Naive thymus-derived CD8-positive, alpha-beta T cell (primary cell): Measurements from ENCODE around the gene AFAP1. TPM values are rescaled to one million over a fixed set of nuclear protein-coding genes. Genes with fewer than 3 reads are reported as not detected.

ENCODE experiments used
- ATAC-seq, 2 donors: fragments of 150-1000 bp; cut with Tn5 transposase in 1 of 2; sonication (Bioruptor Pico), chemical (Tn5 transposase) in 1 of 2; 1 replicate in 1 of 2; 2 replicates in 1 of 2; pipeline ENCODE4 v1.10.0; 2021; ENCODE audit warnings: mild to moderate bottlenecking in 2 of 2, moderate library complexity in 2 of 2
- POLR2A ChIA-PET: fragments of 350-600 bp; sonication (Branson Sonifier 250); formaldehyde crosslinking; loops from one replicate; lab custom pipeline; 2021; ENCODE audit warnings: antibody characterized with exemption; lab: Charles Lee
- DNase-seq, 10 donors: peaks; one replicate each; pipeline versions ENCODE4 v3.0.0 to v3.0.0-alpha.2; 2020 to 2022
- H3K27ac Mint-ChIP-seq, 10 donors: one replicate each; pipeline ENCODE4 v1.8.0; 2020 to 2022; ENCODE audit warnings: mild to moderate bottlenecking in 10 of 10, mixed read lengths in 10 of 10, moderate library complexity in 4 of 10, inconsistent platforms in 1 of 10
- H3K27me3 Mint-ChIP-seq, 5 donors: one replicate each; pipeline ENCODE4 v1.8.0; 2021 to 2022; ENCODE audit warnings: mixed read lengths in 5 of 5
- H3K36me3 Mint-ChIP-seq, 3 donors: one replicate each; pipeline ENCODE4 v1.8.0; 2020 to 2022; ENCODE audit warnings: mixed read lengths in 3 of 3, mild to moderate bottlenecking in 2 of 3, inconsistent platforms in 1 of 3
- H3K4me1 Mint-ChIP-seq, 4 donors: one replicate each; pipeline ENCODE4 v1.8.0; 2021 to 2022; ENCODE audit warnings: mixed read lengths in 4 of 4
- H3K4me3 Mint-ChIP-seq, 10 donors: one replicate each; pipeline ENCODE4 v1.8.0; 2020 to 2022; ENCODE audit warnings: mild to moderate bottlenecking in 10 of 10, mixed read lengths in 10 of 10, moderate library complexity in 6 of 10, inconsistent platforms in 1 of 10
- H3K9me3 Mint-ChIP-seq, 9 donors: one replicate each; pipeline ENCODE4 v1.8.0; 2020 to 2022; ENCODE audit warnings: mixed read lengths in 9 of 9, mild to moderate bottlenecking in 3 of 9, inconsistent platforms in 1 of 9, moderate library complexity in 1 of 9
- polyA plus RNA-seq, 3 donors: library from polyadenylated mRNA; unstranded; fragments of 300-500 nt; fragmentation: Illumina TruSeq; gene quantifications; one replicate each; pipeline ENCODE4 v1.2.3, GENCODE V29; 2021
- total RNA-seq, 8 experiments: library from RNA in 2 of 8; stranded (reverse) in 2 of 8; gene quantifications; one replicate each; pipeline ENCODE4 v1.2.3 and lab custom pipeline; 2021 to 2026

The AFAP1 gene
- total and polyA plus RNA-seq, 5 experiments from 2014 or later, result 0.90 to 7.6 (median 3.3) TPM

DNA sequence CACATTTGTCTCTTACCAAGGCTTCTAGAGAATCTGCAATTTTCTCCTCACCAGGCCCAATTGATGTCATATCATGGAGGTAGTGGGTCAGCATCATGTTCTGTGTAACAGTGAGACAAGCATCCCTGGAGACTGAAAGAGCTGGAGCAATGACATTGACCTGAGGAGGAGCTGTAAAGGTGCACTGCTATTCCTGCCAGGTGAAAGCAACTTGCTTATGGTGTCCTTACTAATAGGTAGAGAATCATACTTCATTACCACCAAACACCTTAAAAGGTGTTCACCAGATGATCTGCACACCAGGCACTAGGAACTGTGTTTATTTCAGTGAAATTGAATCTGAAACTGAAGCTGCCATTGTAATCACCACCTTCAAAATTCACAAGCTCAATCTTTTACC is 188.7 kb downstream of the AFAP1 start:
- H3K27me3 Mint-ChIP-seq, result no peaks in the 10 kb centered on the region
- H3K36me3 Mint-ChIP-seq, result peaks cover 0 to 4% (median 0%) of the 10 kb centered on the region in 3 donors
- peaks cover 13 to 32% (median 19%) of the 10 kb centered on the region in 4 donors for H3K4me1 Mint-ChIP-seq
- ATAC-seq (no peak), DNase-seq (no peak)
- POLR2A ChIA-PET, result no interaction called here
- peak overlapping the region in 1 of 10 donors; percentile 27 for H3K27ac Mint-ChIP-seq
- H3K4me3 Mint-ChIP-seq, result no peak overlapping the region
- peaks cover 0 to 4% (median 0%) of the 10 kb centered on the region in 9 donors for H3K9me3 Mint-ChIP-seq

GRCh38 chr4:7750523-7750922 is 189.1 kb downstream of the AFAP1 start:
- Mint-ChIP-seq H3K9me3 (peaks cover 0 to 4% (median 0%) of the 10 kb centered on the region in 9 donors), H3K27ac (peak overlapping the region in 2 of 10 donors; percentile 77 to 91), H3K27me3 (no peaks in the 10 kb centered on the region), H3K36me3 (peaks cover 0 to 4% (median 0%) of the 10 kb centered on the region in 3 donors), H3K4me3 (no peak overlapping the region), H3K4me1 (peaks cover 13 to 32% (median 20%) of the 10 kb centered on the region in 4 donors)
- no peak for ATAC-seq
- DNase-seq, result no peak
- POLR2A ChIA-PET, result no interaction called here

DNA sequence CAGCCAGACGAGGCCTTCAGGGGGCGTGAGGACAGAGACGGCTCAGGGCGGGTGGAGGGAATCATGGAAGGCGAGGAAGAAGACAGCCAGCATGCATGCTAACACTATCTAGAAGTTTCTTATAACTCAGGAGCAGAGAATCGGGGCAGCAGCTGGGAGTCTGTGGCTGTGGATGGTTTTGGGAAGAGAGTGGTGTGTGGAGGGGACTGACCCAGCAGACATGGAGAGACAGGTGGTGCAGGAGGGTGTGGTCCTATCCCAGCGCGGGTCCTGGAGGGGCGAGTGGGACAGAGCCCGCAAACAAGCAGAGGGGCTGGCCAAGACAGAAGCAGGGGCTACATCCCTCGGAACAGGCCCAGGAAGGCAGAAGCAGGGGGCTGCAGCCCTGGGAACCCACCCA is 192.1 kb downstream of the AFAP1 start:
- H3K4me3 Mint-ChIP-seq, result no peak overlapping the region
- H3K9me3 Mint-ChIP-seq, result peaks cover 0 to 4% (median 0%) of the 10 kb centered on the region in 9 donors
- peaks cover 0 to 4% (median 0%) of the 10 kb centered on the region in 3 donors for H3K36me3 Mint-ChIP-seq
- peaks cover 17 to 26% (median 21%) of the 10 kb centered on the region in 4 donors for H3K4me1 Mint-ChIP-seq
- peak overlapping the region in 4 of 10 donors; percentile 28 to 97 (median 43) for H3K27ac Mint-ChIP-seq
- POLR2A ChIA-PET, result no interaction called here
- no peak for DNase-seq
- H3K27me3 Mint-ChIP-seq, result no peaks in the 10 kb centered on the region
- no peak for ATAC-seq

DNA sequence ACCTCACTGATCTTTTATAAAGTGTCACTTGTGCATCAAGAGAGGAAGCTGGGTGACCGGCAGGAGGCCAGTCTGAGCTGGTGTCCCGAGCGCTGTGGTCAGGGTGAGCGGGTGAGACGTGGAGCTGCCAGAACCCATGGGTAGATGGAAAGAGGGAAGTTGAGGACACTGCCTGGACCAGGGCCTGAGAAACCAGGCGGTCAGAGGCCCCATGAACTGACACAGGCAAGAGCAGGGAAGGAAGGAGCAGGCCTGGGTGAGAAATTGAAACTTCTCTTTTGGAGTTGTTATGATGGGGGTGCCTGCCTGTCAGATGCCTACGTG is 192.6 kb downstream of the AFAP1 start:
- Mint-ChIP-seq H3K27ac (peak overlapping the region in 3 of 10 donors; percentile 28 to 97 (median 77)), H3K9me3 (peaks cover 0 to 4% (median 0%) of the 10 kb centered on the region in 9 donors), H3K4me3 (peak overlapping the region in 1 of 10 donors; percentile 16), H3K27me3 (no peaks in the 10 kb centered on the region), H3K4me1 (peaks cover 17 to 26% (median 21%) of the 10 kb centered on the region in 4 donors), H3K36me3 (peaks cover 0 to 4% (median 0%) of the 10 kb centered on the region in 3 donors)
- POLR2A ChIA-PET, result no interaction called here
- ATAC-seq (no peak), DNase-seq (no peak)

DNA sequence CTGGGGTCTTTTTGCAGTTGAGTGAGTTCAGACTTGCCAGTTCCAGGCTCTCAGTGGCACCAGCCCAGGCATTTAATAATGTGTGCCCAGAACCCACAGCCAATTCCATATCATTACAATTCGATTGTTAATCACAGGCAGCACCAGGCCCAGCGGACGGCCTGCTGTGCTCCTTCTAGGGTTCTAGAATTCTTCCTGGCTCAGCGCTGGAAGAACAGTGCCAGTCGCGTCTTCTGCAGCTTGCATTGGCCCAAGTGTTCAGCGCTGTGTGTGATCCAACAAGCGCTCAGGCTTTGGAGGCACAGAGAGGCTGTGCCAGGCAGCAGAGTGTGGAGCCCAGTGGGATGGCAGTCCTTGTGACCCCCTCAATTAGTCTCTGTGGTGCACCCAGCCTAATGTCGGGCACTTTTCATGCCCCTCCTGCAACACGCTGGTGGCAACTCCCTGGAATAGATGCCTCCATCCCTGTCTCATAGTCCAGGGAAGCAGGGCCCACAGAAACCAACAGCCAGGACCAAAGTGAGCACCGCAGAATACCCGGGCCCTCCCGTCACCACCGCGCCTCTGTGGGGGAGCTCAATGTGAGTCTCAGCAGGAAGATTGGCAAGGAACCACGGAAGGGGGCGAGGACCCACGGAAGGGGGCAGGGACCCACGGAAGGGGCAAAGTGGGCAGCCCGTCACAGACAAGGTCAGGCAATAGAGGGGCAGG is 193.2 kb downstream of the AFAP1 start:
- POLR2A ChIA-PET, result no interaction called here
- ATAC-seq (no peak), DNase-seq (no peak)
- Mint-ChIP-seq H3K9me3 (peaks cover 0 to 4% (median 0%) of the 10 kb centered on the region in 9 donors), H3K27ac (peak overlapping the region in 3 of 10 donors; percentile 43 to 97 (median 49)), H3K36me3 (peaks cover 0 to 4% (median 0%) of the 10 kb centered on the region in 3 donors), H3K4me3 (no peak overlapping the region), H3K4me1 (peaks cover 17 to 26% (median 20%) of the 10 kb centered on the region in 4 donors), H3K27me3 (no peaks in the 10 kb centered on the region)

- peak overlapping the region in 3 of 10 donors; percentile 11 to 51 (median 22) for H3K27ac Mint-ChIP-seq
- POLR2A ChIA-PET, result interaction anchor here (0.6 kb wide), 1 partner anchor 76 kb away, joined by 4 read pairs; no protein-coding TSS in a partner anchor
- peaks cover 17 to 22% (median 19%) of the 10 kb centered on the region in 4 donors for H3K4me1 Mint-ChIP-seq
These were observed 194.3 kb downstream of the AFAP1 start for GRCh38 chr4:7745301-7745885.

DNA sequence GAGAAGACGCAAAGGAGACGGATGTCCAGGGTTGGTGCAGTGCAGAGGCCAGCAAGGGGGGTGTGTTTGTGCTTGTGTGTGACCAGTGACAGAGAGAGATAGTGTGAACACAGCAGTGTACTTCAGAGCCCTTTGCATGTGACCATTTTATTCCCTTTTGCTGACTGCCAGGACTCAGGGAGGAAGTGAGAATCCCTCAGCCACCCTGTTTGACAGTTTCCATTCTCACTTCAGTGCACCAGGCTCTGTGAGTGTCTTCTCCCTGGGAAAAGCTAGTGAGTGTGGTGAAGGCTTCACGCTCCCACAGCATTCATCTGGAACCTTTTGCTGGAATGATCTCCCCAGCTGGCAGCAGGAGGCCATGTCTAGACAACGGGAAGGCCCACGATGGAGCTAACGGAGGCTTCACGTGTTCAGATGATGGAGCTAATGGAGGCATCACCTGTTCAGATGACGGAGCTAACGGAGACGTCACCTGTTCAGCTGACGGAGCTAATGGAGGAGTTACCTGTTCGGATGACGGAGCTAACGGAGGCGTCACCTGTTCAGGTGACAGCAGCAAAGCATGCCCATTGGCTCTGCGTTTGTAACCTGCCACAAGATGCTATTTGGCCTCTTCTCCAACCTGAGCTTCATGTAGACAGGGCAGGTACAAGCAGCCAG is 195.4 kb downstream of the AFAP1 start:
- POLR2A ChIA-PET, result no interaction called here

More at GRCh38 chr4:7745301-7745885, 194.3 kb downstream of the AFAP1 start:
- DNase-seq (no peak), ATAC-seq (no peak)
- Mint-ChIP-seq H3K36me3 (no peaks in the 10 kb centered on the region), H3K27me3 (no peaks in the 10 kb centered on the region), H3K4me3 (no peak overlapping the region), H3K9me3 (no peaks in the 10 kb centered on the region)

DNA sequence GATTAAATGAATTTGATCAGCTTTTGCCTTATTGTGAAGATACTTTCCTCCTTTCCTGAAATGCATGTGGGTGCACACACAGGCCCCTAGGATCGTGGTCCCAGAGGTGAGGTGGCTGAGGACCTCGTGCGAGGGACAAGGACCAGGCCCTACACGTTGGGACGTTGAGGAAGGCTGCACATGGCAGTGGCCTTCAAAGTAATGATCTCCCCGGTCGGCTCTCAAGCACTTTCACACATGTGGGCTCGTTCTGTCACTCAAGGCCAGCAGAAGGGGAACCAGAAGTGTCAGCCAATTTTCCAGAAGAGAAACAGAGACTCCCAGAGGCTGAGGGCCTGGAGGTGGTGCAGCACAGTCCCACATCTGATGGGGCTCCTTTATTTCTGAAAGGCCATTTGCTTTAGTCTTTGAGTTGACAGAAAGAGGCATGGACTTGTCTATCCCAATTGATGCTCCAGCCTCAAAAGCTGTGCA is 196.8 kb downstream of the AFAP1 start:
- ATAC-seq, result no peak
- no peaks in the 10 kb centered on the region for H3K9me3 Mint-ChIP-seq
- no peak overlapping the region for H3K27ac Mint-ChIP-seq
- DNase-seq, result no peak
- H3K4me1 Mint-ChIP-seq, result peaks cover 0 to 10% (median 3%) of the 10 kb centered on the region in 4 donors
- no peaks in the 10 kb centered on the region for H3K27me3 Mint-ChIP-seq
- H3K4me3 Mint-ChIP-seq, result no peak overlapping the region
- POLR2A ChIA-PET, result interaction anchor here (1.2 kb wide), 1 partner anchor 16 kb away, joined by 4 read pairs; no protein-coding TSS in a partner anchor
- no peaks in the 10 kb centered on the region for H3K36me3 Mint-ChIP-seq

More for the DNA sequence above, 195.4 kb downstream of the AFAP1 start:
- Mint-ChIP-seq H3K27me3 (no peaks in the 10 kb centered on the region), H3K27ac (peak overlapping the region in 3 of 10 donors; percentile 48 to 81 (median 70)), H3K9me3 (no peaks in the 10 kb centered on the region), H3K4me1 (peaks cover 9 to 13% (median 10%) of the 10 kb centered on the region in 4 donors), H3K36me3 (no peaks in the 10 kb centered on the region), H3K4me3 (no peak overlapping the region)
- ATAC-seq (no peak), DNase-seq (no peak)

DNA sequence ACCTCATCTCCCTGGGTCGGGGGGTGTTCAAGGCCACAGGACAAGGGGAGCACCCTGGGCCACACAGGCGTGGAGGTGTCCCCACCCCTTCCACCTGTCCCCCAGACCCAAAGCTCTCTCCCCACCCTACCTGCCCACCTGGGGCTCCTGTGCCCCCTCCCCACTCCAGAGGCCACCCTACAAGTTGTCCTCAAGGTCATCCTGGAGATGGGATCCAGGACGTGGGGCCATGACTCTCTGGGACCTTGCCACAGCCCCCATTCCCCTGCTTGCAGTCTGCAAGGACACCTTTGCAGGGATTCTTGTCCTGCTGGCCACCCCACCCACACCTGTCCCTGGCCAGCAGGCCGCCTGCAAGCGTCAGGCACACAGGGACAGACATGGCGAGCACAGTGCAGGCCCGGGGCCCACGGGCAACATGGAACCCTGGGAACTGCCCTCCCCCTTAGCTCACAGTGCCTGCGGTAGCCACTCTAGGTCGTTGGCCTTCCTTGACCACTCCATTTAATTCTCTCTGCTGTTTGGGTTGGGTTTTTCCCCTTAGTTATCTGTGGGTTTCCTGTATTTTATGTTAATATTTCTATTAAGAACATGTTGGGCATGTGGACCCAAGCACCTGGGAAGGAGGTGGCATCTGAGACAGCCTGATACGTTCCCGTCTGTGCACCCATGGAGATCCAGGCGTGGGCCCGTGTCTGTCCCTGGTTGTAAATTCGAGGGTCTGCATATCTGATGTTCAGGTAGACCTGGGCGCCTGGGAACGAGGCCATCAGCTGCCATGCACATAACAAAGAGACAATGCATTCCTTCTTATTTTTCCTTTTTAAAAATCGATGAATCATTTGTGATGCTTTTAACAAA is 197.5 kb downstream of the AFAP1 start:
- Mint-ChIP-seq H3K9me3 (no peaks in the 10 kb centered on the region), H3K4me1 (peaks cover 0 to 10% (median 3%) of the 10 kb centered on the region in 4 donors), H3K36me3 (no peaks in the 10 kb centered on the region), H3K27me3 (no peaks in the 10 kb centered on the region), H3K4me3 (no peak overlapping the region), H3K27ac (peak overlapping the region in 1 of 10 donors; percentile 33)
- DNase-seq, result no peak
- ATAC-seq, result no peak
- POLR2A ChIA-PET, result no interaction called here

GRCh38 chr4:7740866-7741525 is 198.7 kb downstream of the AFAP1 start:
- POLR2A ChIA-PET, result no interaction called here
- no peak overlapping the region for H3K27ac Mint-ChIP-seq
- H3K4me1 Mint-ChIP-seq, result peaks cover 0 to 6% (median 2%) of the 10 kb centered on the region in 4 donors
- H3K36me3 Mint-ChIP-seq, result no peaks in the 10 kb centered on the region
- no peak for DNase-seq
- no peak overlapping the region for H3K4me3 Mint-ChIP-seq
- H3K27me3 Mint-ChIP-seq, result no peaks in the 10 kb centered on the region
- no peak for ATAC-seq
- no peaks in the 10 kb centered on the region for H3K9me3 Mint-ChIP-seq

DNA sequence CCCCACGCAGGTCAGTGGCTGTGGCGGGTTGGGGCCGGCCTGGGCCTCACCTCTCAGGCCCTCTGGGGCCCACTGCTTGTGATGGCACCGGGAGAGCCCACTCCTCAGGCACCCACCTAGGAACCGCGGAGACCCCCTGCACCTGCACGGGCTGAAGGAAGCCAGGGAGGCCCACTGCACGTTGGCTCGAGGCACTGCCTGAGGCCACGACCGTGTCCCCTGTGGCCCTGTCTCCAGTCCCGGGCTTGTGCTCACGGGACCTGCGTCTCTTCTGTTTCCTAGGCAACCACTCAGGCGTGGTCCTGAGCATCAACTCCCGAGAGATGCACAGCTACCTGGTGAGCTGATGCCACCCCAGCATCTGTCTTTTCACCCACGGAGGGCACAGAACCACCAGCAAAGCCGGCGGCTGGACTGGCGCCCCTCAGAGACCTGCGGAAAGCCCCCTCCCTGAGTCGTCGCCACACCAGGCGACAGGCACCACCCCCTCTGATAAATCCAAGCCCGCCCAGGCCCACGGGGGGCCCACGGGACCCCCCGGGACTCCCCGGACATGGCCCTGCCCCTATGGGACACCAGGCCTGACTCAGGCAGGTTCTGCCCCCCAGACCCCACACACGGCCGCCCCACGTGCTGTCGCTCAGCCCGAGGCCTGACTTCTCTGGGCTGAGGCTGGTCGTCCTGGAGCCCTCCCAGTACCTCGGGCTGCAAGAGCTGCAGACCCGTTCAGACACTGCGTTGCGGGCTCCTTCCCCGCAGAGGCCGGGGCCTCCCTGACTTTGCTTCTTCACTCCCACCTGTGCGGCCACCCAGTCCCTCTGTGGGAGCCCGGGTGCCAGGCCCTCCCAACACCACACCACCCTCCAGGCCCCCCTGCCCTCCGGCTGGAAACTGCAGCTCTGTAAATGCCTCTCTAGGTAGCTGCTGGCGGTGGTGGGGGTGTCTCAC is 199.5 kb downstream of the AFAP1 start:
- no peaks in the 10 kb centered on the region for H3K36me3 Mint-ChIP-seq
- no peaks in the 10 kb centered on the region for H3K9me3 Mint-ChIP-seq
- no peaks in the 10 kb centered on the region for H3K27me3 Mint-ChIP-seq
- no peak overlapping the region for H3K27ac Mint-ChIP-seq
- H3K4me3 Mint-ChIP-seq, result no peak overlapping the region
- no peak for ATAC-seq
- no peak for DNase-seq
- POLR2A ChIA-PET, result no interaction called here
- H3K4me1 Mint-ChIP-seq, result peaks cover 0 to 4% (median 2%) of the 10 kb centered on the region in 4 donors
